ENCODE data around the gene GRM7. TPM values are rescaled to one million over a fixed set of nuclear protein-coding genes. Genes with fewer than 3 reads are reported as not detected.

Gene GRM7
- total RNA-seq, 4 donors from 2014 or later, result 0.09 TPM; not detected in 3

DNA sequence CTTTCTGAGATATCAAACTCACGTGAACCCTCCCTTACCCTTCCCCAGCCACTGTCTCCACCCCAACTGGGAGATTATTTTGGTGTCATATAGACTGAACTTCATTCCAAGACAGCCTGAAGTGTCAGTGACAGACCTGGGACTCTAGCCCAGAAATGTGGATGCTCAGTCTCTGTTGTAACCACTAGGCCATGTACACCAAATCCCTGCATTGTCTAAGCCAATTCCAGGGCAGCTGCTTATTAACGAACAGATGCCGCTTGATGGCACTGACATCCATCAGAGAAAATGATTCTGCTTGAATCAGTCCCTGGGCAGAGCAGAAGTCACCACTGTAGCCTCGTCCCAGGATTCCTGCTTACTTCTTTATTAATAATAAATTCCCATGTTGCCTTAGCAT lies 305.5 kb downstream of the GRM7 start:
- Histone ChIP-seq H3K36me3 (no peaks in the 10 kb centered on the region), H3K27me3 (no peaks in the 10 kb centered on the region), H3K27ac (no peak overlapping the region), H3K9me3 (no peaks in the 10 kb centered on the region), H3K4me3 (no peak overlapping the region), H3K4me1 (no peaks in the 10 kb centered on the region)
- intact Hi-C loops (cut with DNase I), result no loop called here
- TF ChIP-seq, protein P1, sequence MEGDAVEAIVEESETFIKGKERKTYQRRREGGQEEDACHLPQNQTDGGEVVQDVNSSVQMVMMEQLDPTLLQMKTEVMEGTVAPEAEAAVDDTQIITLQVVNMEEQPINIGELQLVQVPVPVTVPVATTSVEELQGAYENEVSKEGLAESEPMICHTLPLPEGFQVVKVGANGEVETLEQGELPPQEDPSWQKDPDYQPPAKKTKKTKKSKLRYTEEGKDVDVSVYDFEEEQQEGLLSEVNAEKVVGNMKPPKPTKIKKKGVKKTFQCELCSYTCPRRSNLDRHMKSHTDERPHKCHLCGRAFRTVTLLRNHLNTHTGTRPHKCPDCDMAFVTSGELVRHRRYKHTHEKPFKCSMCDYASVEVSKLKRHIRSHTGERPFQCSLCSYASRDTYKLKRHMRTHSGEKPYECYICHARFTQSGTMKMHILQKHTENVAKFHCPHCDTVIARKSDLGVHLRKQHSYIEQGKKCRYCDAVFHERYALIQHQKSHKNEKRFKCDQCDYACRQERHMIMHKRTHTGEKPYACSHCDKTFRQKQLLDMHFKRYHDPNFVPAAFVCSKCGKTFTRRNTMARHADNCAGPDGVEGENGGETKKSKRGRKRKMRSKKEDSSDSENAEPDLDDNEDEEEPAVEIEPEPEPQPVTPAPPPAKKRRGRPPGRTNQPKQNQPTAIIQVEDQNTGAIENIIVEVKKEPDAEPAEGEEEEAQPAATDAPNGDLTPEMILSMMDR (IDR thresholded peaks at IDR 0.05), result no peak
- TF ChIP-seq POLR2A (IDR thresholded peaks at IDR 0.05), result no peak
- 63 to 69% methylated on average over 3 to 4 of the region's 4 CpGs for WGBS, 2 donors
- no peak for DNase-seq

DNA sequence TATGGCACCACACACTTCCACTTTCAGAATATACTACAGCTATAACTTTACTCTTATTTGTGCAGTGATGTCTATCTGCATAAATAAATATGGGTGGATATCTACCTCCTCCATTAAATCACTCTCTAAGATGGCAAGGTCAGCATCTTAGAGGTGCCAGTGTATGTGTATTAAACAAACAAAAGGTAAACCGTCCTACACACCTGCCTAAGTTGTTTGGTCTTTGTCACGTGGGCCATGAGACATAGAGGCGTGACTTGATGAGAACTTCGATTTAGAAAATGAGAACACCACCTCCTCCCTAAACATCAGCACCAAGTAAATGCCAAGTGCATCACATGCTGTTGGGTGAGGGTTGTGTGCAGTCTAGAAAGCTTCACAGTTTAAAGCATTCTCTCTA lies 310.6 kb downstream of the GRM7 start:
- H3K4me1 ChIP-seq, result no peaks in the 10 kb centered on the region
- TF ChIP-seq, protein P1 (IDR thresholded peaks at IDR 0.05), result no peak
- TF ChIP-seq POLR2A (IDR thresholded peaks at IDR 0.05), result no peak
- intact Hi-C loops (cut with DNase I), result no loop called here
- H3K27me3 ChIP-seq, result no peaks in the 10 kb centered on the region
- H3K4me3 ChIP-seq, result no peak overlapping the region
- WGBS, 2 donors, result 53 to 70% methylated on average over 4 of the region's 4 CpGs
- DNase-seq, result no peak
- no peaks in the 10 kb centered on the region for H3K9me3 ChIP-seq
- no peaks in the 10 kb centered on the region for H3K36me3 ChIP-seq
- H3K27ac ChIP-seq, result no peak overlapping the region

DNA sequence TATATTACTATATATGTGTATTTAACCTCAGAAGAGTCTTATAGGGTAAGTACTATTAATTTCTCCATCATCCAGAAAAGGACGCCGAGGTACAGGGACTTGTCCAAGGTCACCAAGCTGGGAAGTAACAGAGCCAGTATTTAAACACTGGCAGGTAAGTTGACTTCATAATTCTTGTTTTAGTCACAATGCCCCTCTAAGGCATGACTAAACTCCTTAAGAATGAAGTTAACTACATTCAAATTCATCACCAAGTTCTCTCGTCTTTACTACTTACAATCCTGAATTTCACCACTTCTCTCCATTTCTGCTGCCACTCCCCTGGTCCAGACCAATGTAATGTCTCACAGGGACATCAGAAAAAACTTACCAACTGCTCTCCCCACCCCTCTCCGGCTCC lies 312.1 kb downstream of the GRM7 start:
- no peaks in the 10 kb centered on the region for H3K27me3 ChIP-seq
- no peaks in the 10 kb centered on the region for H3K4me1 ChIP-seq
- H3K27ac ChIP-seq, result no peak overlapping the region
- H3K9me3 ChIP-seq, result no peaks in the 10 kb centered on the region
- intact Hi-C loops (cut with DNase I), result no loop called here
- no peaks in the 10 kb centered on the region for H3K36me3 ChIP-seq
- no peak for TF ChIP-seq POLR2A (IDR thresholded peaks at IDR 0.05)
- TF ChIP-seq, protein P1 (IDR thresholded peaks at IDR 0.05), result no peak
- no peak overlapping the region for H3K4me3 ChIP-seq
- 88 to 95% methylated on average over 4 of the region's 4 CpGs for WGBS, 2 donors
- DNase-seq, result no peak

DNA sequence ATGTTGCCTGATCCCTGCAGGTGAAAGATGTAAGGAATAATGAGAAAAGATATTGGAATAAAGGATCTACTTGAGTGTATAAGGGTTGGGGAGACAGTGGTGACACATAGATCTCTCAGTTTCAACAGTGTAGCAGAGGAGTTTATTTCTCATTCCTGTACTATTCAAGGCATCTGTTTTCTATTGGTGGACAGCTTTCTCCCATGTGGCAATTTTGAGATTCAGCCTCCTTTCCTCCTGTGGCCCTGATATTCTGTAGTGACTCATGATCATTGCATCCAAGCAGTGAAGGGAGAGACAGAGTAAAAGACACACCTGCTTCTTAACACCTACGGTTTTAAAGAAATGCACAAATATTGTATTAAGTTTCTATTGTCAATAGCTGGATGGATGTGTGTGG lies 327.6 kb downstream of the GRM7 start:
- TF ChIP-seq POLR2A (IDR thresholded peaks at IDR 0.05), result no peak
- TF ChIP-seq, protein P1 (IDR thresholded peaks at IDR 0.05), result no peak
- no peak overlapping the region for H3K4me3 ChIP-seq
- intact Hi-C loops (cut with DNase I), result no loop called here
- DNase-seq, result no peak
- WGBS, 2 donors, result 50 to 54% methylated on average over 1 of the region's 1 CpG
- no peaks in the 10 kb centered on the region for H3K27me3 ChIP-seq
- H3K36me3 ChIP-seq, result no peaks in the 10 kb centered on the region
- H3K9me3 ChIP-seq, result no peaks in the 10 kb centered on the region
- no peak overlapping the region for H3K27ac ChIP-seq
- H3K4me1 ChIP-seq, result no peaks in the 10 kb centered on the region

DNA sequence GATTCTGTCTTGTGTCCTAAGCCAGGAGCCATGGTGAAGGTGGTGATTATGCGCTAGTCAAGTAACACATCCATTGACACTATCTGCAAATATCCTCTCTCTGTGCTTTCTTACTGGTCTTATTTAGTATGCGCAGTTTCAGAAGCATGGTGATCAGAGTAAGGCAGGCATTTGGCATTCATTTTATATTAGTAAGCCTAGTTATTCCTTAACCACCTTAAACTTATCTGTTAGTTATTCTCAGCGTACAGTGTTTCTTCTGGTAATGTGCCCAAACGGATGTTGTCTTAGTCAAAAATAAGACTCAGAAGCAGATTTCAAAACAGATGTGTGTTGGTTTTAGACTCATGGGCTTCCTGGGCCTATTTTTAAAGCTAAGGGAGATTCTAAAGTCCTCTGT lies 329.2 kb downstream of the GRM7 start:
- DNase-seq, result no peak
- H3K27me3 ChIP-seq, result no peaks in the 10 kb centered on the region
- intact Hi-C loops (cut with DNase I), result no loop called here
- H3K36me3 ChIP-seq, result no peaks in the 10 kb centered on the region
- H3K9me3 ChIP-seq, result no peaks in the 10 kb centered on the region
- no peaks in the 10 kb centered on the region for H3K4me1 ChIP-seq
- TF ChIP-seq, protein P1 (IDR thresholded peaks at IDR 0.05), result no peak
- TF ChIP-seq POLR2A (IDR thresholded peaks at IDR 0.05), result no peak
- no peak overlapping the region for H3K4me3 ChIP-seq
- H3K27ac ChIP-seq, result no peak overlapping the region
- WGBS, 2 donors, result 71 to 83% methylated on average over 4 of the region's 4 CpGs
